Brain microvascular endothelial cell (primary cell): ENCODE results near the gene SRM.
"Not testable (repeated sequence)": the region's sequence is repeated elsewhere in the genome, so short reads cannot be mapped to it uniquely, and the experiment has no call there.

Source experiments
- DNase-seq: peaks from one replicate; pipeline ENCODE4 v3.0.0-alpha.2; 2020
- H3K27ac ChIP-seq: fragments of 250-450 bp; sonication (Bioruptor Pico); 2 replicates; pipeline ENCODE4 v1.5.1; 2020; ENCODE audit warnings: mild to moderate bottlenecking, moderate library complexity
- H3K27me3 ChIP-seq: fragments of 250-450 bp; sonication (Bioruptor Pico); replicated peaks from 2 replicates; pipeline ENCODE4 v1.5.1; 2020; ENCODE audit warnings: mild to moderate bottlenecking
- H3K36me3 ChIP-seq: fragments of 250-450 bp; sonication (Bioruptor Pico); replicated peaks from 2 replicates; pipeline ENCODE4 v1.5.1; 2020; ENCODE audit warnings: mild to moderate bottlenecking
- H3K4me3 ChIP-seq: 2 replicates; pipeline ENCODE4 v1.5.1; 2011; ENCODE audit warnings: low read depth, mild to moderate bottlenecking, control low read depth, low read length, moderate library complexity
- in situ Hi-C: cut with HindIII; loops from 2 replicates; pipeline ENCODE4 v1.10.0; 2017; ENCODE audit warnings: low sequenced_read_pairs, low pct_ligation_motif_present
- TF ChIP-seq, protein P1 (sequence below): IDR thresholded peaks from 2 replicates; pipeline ENCODE4 v1.5.1; 2011; ENCODE audit warnings: low read depth, mild to moderate bottlenecking, moderate library complexity, low read length, control low read depth, inconsistent platforms; ENCODE audit errors: missing control alignments

Gene SRM

GRCh38 chr1:11023201-11023600, 36.6 kb downstream of the SRM start:
- Histone ChIP-seq H3K27me3 (no peaks in the 10 kb centered on the region), H3K36me3 (peaks cover 70% of the 10 kb centered on the region), H3K4me3 (no peak overlapping the region), H3K27ac (no peak overlapping the region)
- in situ Hi-C loops = no loop called here
- DNase-seq = no peak
- TF ChIP-seq, protein P1, sequence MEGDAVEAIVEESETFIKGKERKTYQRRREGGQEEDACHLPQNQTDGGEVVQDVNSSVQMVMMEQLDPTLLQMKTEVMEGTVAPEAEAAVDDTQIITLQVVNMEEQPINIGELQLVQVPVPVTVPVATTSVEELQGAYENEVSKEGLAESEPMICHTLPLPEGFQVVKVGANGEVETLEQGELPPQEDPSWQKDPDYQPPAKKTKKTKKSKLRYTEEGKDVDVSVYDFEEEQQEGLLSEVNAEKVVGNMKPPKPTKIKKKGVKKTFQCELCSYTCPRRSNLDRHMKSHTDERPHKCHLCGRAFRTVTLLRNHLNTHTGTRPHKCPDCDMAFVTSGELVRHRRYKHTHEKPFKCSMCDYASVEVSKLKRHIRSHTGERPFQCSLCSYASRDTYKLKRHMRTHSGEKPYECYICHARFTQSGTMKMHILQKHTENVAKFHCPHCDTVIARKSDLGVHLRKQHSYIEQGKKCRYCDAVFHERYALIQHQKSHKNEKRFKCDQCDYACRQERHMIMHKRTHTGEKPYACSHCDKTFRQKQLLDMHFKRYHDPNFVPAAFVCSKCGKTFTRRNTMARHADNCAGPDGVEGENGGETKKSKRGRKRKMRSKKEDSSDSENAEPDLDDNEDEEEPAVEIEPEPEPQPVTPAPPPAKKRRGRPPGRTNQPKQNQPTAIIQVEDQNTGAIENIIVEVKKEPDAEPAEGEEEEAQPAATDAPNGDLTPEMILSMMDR = no peak

DNA sequence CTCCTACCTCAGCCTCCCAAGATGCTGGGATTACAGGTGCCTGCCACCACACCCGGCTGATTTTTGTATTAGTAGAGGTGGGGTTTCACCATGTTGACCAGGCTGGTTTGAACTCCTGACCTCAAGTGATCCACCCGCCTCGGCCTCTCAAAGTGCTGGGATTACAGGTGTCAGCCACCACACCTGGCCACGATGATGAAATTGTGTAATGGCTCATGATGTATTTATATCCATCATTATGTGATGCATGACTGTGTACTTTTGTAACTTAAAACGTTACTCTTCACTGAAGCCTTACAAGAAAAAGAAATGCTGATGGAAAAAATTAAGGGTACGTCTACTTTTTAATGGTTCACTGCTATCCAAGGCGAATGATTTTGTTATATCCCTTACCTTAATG, 39.8 kb downstream of the SRM start:
- Histone ChIP-seq H3K36me3 (peaks cover 89% of the 10 kb centered on the region), H3K4me3 (no peak overlapping the region), H3K27ac (no peak overlapping the region), H3K27me3 (no peaks in the 10 kb centered on the region)
- in situ Hi-C loops = no loop called here
- DNase-seq = no peak
- TF ChIP-seq, protein P1 = no peak

DNA sequence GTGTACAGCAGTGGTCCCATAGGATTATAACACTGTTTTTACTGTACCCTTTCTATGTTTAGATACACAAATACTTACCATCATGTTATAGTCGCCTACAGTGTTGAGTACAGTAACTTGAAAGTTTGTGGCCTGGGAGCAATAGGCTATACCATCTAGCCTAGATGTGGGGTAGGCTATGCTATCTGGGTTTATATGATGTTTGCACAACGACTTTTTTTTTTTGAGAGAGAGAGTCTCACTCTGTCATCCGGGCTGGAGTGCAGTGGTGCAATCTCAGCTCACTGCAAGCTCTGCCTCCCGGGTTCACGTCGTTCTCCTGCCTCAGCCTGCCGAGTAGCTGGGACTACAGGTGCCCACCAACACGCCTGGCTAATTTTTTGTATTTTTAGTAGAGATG, 40.5 kb downstream of the SRM start:
- DNase-seq, in situ Hi-C loops, H3K4me3 ChIP-seq, H3K27ac ChIP-seq, H3K27me3 ChIP-seq: not testable (repeated sequence)
- peaks cover 91% of the 10 kb centered on the region for H3K36me3 ChIP-seq

GRCh38 chr1:11013160-11013531, 46.7 kb downstream of the SRM start:
- TF ChIP-seq, protein P1 = no peak
- Histone ChIP-seq H3K4me3 (peak overlapping the region; percentile 93), H3K27ac (peak overlapping the region; percentile 99), H3K27me3 (no peaks in the 10 kb centered on the region), H3K36me3 (peaks cover 47% of the 10 kb centered on the region)
- DNase-seq = peak; percentile 27
- in situ Hi-C loops = no loop called here

GRCh38 chr1:11012260-11013159, 47.3 kb downstream of the SRM start, which contains the start of gene TARDBP:
TARDBP (plus strand) TSS chr1:11012654; CDS start chr1:11013728, 1,074 bp downstream.
- Histone ChIP-seq H3K4me3 (peak within 1 kb of the TSS; percentile 93), H3K27me3 (no peaks in the 10 kb centered on the region), H3K27ac (peak within 1 kb of the TSS; percentile 99), H3K36me3 (peaks cover 41% of the 10 kb centered on the region)
- peak; percentile 79 for DNase-seq
- TF ChIP-seq, protein P1 = no peak
- in situ Hi-C loops = no loop called here
